ENCODE measurements around the gene APBA2. TPM values are rescaled to one million over a fixed set of nuclear protein-coding genes. Genes with fewer than 3 reads are reported as not detected.

APBA2 gene
- total RNA-seq, 3 donors from 2014 or later = 0.64 to 6.9 (median 5.0) TPM

- intact Hi-C loops (cut with DNase I; ENCODE audit: low total_unique reads) = no loop called here
- Histone ChIP-seq H3K9me3 (peaks cover 0 to 7% of the 10 kb centered on the region in 2 donors), H3K4me1 (no peaks in the 10 kb centered on the region), H3K36me3 (no peaks in the 10 kb centered on the region), H3K27me3 (no peaks in the 10 kb centered on the region), H3K27ac (no peak overlapping the region), H3K4me3 (no peak overlapping the region)
- TF ChIP-seq POLR2AphosphoS5 (IDR thresholded peaks at IDR 0.05) (no peak), POLR2A (IDR thresholded peaks at IDR 0.05) (no peak), CTCF (IDR thresholded peaks at IDR 0.05) (no peak)
- no peak for DNase-seq (ENCODE audit: low spot score in 2 of 2)
These were observed 146.5 kb downstream of the APBA2 start for GRCh38 chr15:29032229-29032625.

GRCh38 chr15:29032751-29033150, 147.0 kb downstream of the APBA2 start:
- no peaks in the 10 kb centered on the region for H3K4me1 ChIP-seq
- TF ChIP-seq POLR2AphosphoS5 (IDR thresholded peaks at IDR 0.05) (no peak), POLR2A (IDR thresholded peaks at IDR 0.05) (no peak), CTCF (IDR thresholded peaks at IDR 0.05) (no peak)
- H3K9me3 ChIP-seq = peaks cover 0 to 7% of the 10 kb centered on the region in 2 donors
- no peak overlapping the region for H3K27ac ChIP-seq
- H3K36me3 ChIP-seq = no peaks in the 10 kb centered on the region
- no peak for DNase-seq (ENCODE audit: low spot score in 2 of 2)
- no peaks in the 10 kb centered on the region for H3K27me3 ChIP-seq
- H3K4me3 ChIP-seq = no peak overlapping the region
- intact Hi-C loops (cut with DNase I; ENCODE audit: low total_unique reads) = no loop called here

GRCh38 chr15:29034151-29034550, 148.4 kb downstream of the APBA2 start:
- DNase-seq (ENCODE audit: low spot score in 2 of 2) = no peak
- no peaks in the 10 kb centered on the region for H3K27me3 ChIP-seq
- no peaks in the 10 kb centered on the region for H3K4me1 ChIP-seq
- TF ChIP-seq POLR2A (IDR thresholded peaks at IDR 0.05) (no peak), CTCF (IDR thresholded peaks at IDR 0.05) (no peak), POLR2AphosphoS5 (IDR thresholded peaks at IDR 0.05) (no peak)
- H3K9me3 ChIP-seq = peaks cover 3 to 7% of the 10 kb centered on the region in 2 donors
- intact Hi-C loops (cut with DNase I; ENCODE audit: low total_unique reads) = no loop called here
- no peaks in the 10 kb centered on the region for H3K36me3 ChIP-seq
- no peak overlapping the region for H3K27ac ChIP-seq
- no peak overlapping the region for H3K4me3 ChIP-seq

- peaks cover 3 to 7% of the 10 kb centered on the region in 2 donors for H3K9me3 ChIP-seq
- TF ChIP-seq POLR2A (IDR thresholded peaks at IDR 0.05) (no peak), POLR2AphosphoS5 (IDR thresholded peaks at IDR 0.05) (no peak), CTCF (IDR thresholded peaks at IDR 0.05) (no peak)
- H3K4me3 ChIP-seq = no peak overlapping the region
- H3K27ac ChIP-seq = no peak overlapping the region
- no peaks in the 10 kb centered on the region for H3K27me3 ChIP-seq
- DNase-seq (ENCODE audit: low spot score in 2 of 2) = no peak
- intact Hi-C loops (cut with DNase I; ENCODE audit: low total_unique reads) = no loop called here
- no peaks in the 10 kb centered on the region for H3K4me1 ChIP-seq
- no peaks in the 10 kb centered on the region for H3K36me3 ChIP-seq
These were observed 149.0 kb downstream of the APBA2 start for GRCh38 chr15:29034593-29035335.

GRCh38 chr15:29035336-29036285, 149.8 kb downstream of the APBA2 start:
- no peak overlapping the region for H3K27ac ChIP-seq
- H3K36me3 ChIP-seq = no peaks in the 10 kb centered on the region
- H3K27me3 ChIP-seq = no peaks in the 10 kb centered on the region
- no peaks in the 10 kb centered on the region for H3K4me1 ChIP-seq
- no peak for TF ChIP-seq POLR2A (IDR thresholded peaks at IDR 0.05)
- no peak for TF ChIP-seq POLR2AphosphoS5 (IDR thresholded peaks at IDR 0.05)
- TF ChIP-seq CTCF (IDR thresholded peaks at IDR 0.05) = no peak
- no peak overlapping the region for H3K4me3 ChIP-seq
- intact Hi-C loops (cut with DNase I; ENCODE audit: low total_unique reads) = no loop called here
- peaks cover 3 to 7% of the 10 kb centered on the region in 2 donors for H3K9me3 ChIP-seq
- no peak for DNase-seq (ENCODE audit: low spot score in 2 of 2)
